Measurements from ENCODE around the gene EEPD1.

EEPD1 gene

DNA sequence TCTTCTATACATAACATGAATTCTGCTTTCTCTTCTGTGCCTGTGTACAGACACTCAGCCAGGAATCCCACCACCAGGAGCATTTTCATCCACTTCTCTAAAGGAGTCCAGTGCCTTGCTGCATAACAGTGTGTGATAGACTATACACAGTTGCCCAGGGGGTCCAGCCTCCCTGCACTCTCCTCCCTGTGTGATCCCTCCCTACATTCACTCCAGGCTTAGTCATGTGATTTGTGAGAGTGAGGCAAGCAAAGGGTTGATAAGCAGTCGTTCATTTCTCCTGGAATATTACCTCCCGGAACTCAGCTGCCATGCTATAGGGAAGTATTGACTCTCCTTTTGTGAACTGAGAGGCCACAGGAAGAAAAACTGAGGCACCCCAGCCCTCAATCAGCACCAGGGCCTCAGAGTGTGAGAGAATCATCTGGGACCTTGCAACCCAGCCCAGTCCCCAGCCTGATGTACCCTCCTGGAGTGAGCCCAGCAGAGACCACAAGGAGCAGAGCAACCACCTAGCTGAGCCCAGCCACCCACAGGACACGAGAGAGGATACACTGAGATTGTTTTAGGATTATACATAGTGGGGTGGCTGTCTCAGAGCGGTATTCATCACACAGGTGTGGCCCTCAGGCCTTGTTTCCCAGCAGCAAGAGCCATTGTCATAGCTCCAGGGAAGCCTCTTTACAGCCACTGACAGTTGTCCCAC, 45.0 kb upstream of the EEPD1 start:
- no peak for TF ChIP-seq ZFP30 (CRISPR knock-in tag; IDR thresholded peaks at IDR 0.05)
- TF ChIP-seq OSR1 (CRISPR knock-in tag; IDR thresholded peaks at IDR 0.05): no peak
- TF ChIP-seq ZNF70 (CRISPR knock-in tag; IDR thresholded peaks at IDR 0.05): no peak
- TF ChIP-seq PPARA (CRISPR knock-in tag; IDR thresholded peaks at IDR 0.05; ENCODE audit: borderline replicate concordance): no peak
- no peak for TF ChIP-seq TOX (CRISPR knock-in tag; IDR thresholded peaks at IDR 0.05; ENCODE audit: borderline replicate concordance)
- no peak for TF ChIP-seq ZC3H10 (CRISPR knock-in tag; IDR thresholded peaks at IDR 0.05)
- no peak for TF ChIP-seq GLIS3 (CRISPR knock-in tag; IDR thresholded peaks at IDR 0.05)
- no peak for TF ChIP-seq PATZ1 (CRISPR knock-in tag; IDR thresholded peaks at IDR 0.05; ENCODE audit: borderline replicate concordance)
- TF ChIP-seq ISL1 (CRISPR knock-in tag; IDR thresholded peaks at IDR 0.05): no peak
- TF ChIP-seq TSHZ2 (CRISPR knock-in tag; IDR thresholded peaks at IDR 0.05): no peak
- TF ChIP-seq ZNF8 (CRISPR knock-in tag; IDR thresholded peaks at IDR 0.05): no peak
- TF ChIP-seq ZFP3 (CRISPR knock-in tag; IDR thresholded peaks at IDR 0.05): no peak
- TF ChIP-seq ESRRG (CRISPR knock-in tag; IDR thresholded peaks at IDR 0.05): no peak
- TF ChIP-seq TCF4 (CRISPR knock-in tag; IDR thresholded peaks at IDR 0.05; ENCODE audit: borderline replicate concordance): no peak
- no peak for TF ChIP-seq SNAI2 (CRISPR knock-in tag; IDR thresholded peaks at IDR 0.05)
- no peak for ATAC-seq

DNA sequence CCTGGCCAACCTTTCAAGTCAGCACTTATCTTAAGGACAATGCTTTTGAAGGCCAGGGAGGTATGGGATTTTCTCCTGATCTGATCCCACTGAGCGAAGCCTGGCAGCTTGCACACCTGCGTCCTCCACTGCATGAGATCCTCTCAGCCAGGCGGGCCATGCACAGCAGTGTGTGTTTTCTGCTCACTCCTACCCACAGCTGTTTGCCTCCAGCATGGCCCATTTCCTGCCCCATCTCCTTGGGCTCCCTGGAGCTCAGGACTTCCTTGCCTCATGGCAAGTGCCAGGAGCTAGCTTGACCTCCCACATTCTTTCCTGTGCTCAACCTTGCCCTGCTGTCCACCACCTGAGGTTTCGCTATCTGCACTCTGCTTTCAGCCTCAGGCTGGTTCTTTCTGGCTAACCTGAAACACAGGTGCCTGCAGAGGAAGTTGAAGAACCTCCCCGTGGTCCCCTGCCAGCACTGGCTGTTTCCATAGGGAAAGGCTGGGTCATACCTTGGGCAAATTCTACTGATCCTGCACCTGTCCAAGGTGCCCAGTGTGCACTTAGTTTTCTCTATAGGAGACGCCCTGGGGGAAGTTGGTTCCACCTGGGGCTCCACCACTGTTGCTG, 43.9 kb upstream of the EEPD1 start:
- no peak for ATAC-seq
- TF ChIP-seq PATZ1 (CRISPR knock-in tag; IDR thresholded peaks at IDR 0.05; ENCODE audit: borderline replicate concordance): no peak
- TF ChIP-seq TCF4 (CRISPR knock-in tag; IDR thresholded peaks at IDR 0.05; ENCODE audit: borderline replicate concordance): no peak
- TF ChIP-seq ARNTL (CRISPR knock-in tag; IDR thresholded peaks at IDR 0.05; ENCODE audit: borderline replicate concordance, low read depth): no peak
- no peak for TF ChIP-seq BACH2 (CRISPR knock-in tag; IDR thresholded peaks at IDR 0.05; ENCODE audit: borderline replicate concordance)
- no peak for TF ChIP-seq GLIS3 (CRISPR knock-in tag; IDR thresholded peaks at IDR 0.05)
- TF ChIP-seq RARB (CRISPR knock-in tag; IDR thresholded peaks at IDR 0.05): no peak
- no peak for TF ChIP-seq ZC3H10 (CRISPR knock-in tag; IDR thresholded peaks at IDR 0.05)
- no peak for TF ChIP-seq CSDC2 (CRISPR knock-in tag; IDR thresholded peaks at IDR 0.05)
- no peak for TF ChIP-seq POU6F1 (CRISPR knock-in tag; IDR thresholded peaks at IDR 0.05; ENCODE audit: borderline replicate concordance, low read depth)
- TF ChIP-seq ZNF70 (CRISPR knock-in tag; IDR thresholded peaks at IDR 0.05): no peak
- TF ChIP-seq ISL1 (CRISPR knock-in tag; IDR thresholded peaks at IDR 0.05): no peak
- TF ChIP-seq TOX (CRISPR knock-in tag; IDR thresholded peaks at IDR 0.05; ENCODE audit: borderline replicate concordance): no peak
- TF ChIP-seq TSHZ2 (CRISPR knock-in tag; IDR thresholded peaks at IDR 0.05): no peak
- TF ChIP-seq, protein P1, sequence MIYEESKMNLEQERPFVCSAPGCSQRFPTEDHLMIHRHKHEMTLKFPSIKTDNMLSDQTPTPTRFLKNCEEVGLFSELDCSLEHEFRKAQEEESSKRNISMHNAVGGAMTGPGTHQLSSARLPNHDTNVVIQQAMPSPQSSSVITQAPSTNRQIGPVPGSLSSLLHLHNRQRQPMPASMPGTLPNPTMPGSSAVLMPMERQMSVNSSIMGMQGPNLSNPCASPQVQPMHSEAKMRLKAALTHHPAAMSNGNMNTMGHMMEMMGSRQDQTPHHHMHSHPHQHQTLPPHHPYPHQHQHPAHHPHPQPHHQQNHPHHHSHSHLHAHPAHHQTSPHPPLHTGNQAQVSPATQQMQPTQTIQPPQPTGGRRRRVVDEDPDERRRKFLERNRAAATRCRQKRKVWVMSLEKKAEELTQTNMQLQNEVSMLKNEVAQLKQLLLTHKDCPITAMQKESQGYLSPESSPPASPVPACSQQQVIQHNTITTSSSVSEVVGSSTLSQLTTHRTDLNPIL (CRISPR knock-in tag; IDR thresholded peaks at IDR 0.05; ENCODE audit: low read depth): no peak

All from SK-N-SH treated with all-trans-retinoic acid at 6 μM for 48 hours (cell line).